SKM-1 treated with dmso at 0.1 percent for 144 hours (cell line): ENCODE data around the gene MEIKIN.
"Not testable (repeated sequence)": the region's sequence is repeated elsewhere in the genome, so short reads cannot be mapped to it uniquely, and the experiment has no call there.

Experiments
- DNase-seq: peaks from one replicate; lab custom pipeline; 2025; ENCODE audit not compliant: unreplicated experiment; lab: John Stamatoyannopoulos, UW

The MEIKIN gene

GRCh38 chr5:131914472-131914871 is 31.0 kb downstream of the MEIKIN start:
- DNase-seq = no peak

DNA sequence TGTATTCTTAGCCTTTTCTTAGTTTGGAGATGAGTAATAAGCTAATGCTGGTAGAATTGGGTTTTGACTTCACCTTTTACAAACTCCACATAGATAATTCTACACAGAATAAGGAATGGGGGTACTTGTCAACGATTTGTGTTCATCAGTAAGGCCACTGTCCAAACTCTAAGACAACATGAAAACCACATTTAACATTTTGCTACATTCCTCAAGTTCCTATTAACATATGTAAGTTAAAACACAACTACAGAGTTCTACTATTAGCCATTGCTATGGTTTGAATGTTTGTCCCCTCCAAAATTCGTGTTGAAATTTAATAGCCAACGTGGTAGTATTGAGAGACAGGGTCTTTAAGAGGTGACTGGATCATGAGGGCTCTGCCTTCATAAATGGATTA is 31.9 kb downstream of the MEIKIN start:
- DNase-seq = no peak

GRCh38 chr5:131906668-131907067 is 38.8 kb downstream of the MEIKIN start:
- DNase-seq = no peak

- DNase-seq = not testable (repeated sequence)
Measured at GRCh38 chr5:131902266-131902665, 43.2 kb downstream of the MEIKIN start.

DNA sequence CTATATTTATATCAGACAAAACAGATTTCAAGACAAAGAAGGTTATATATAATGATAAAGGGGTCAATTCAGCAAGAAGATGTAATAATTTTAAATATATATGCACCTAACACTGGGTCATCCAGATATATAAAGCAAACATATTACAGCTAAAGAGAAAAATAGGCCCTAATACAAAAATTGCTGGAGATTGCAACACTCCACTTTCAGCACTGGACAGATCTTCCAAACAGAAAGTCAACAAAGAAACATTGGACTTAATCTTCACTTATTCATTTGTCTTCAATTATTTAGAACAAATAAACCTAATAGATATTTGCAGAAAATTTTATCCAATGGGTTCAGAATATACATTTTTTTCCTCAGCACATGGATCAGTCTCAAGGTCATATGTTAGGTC is 45.8 kb downstream of the MEIKIN start:
- no peak for DNase-seq

DNA sequence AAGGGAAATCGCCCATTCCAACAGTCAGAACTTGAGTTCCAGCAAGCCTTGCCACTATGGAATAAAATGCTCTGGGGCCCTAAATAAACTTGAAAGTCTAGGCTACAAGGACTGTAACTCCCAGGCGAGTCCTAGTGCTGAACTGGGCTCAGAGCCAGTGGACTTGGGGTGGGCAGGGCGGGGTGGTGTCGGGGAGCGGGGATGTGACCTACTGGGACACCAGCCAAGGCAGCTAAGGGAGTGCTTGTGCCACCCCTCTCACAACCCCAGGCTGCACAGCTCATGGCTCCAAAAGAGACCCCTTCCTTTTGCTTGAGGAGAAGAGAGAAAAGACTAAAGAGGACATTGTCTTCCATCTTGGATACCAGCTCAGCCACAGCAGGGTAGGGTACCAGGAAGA is 61.5 kb downstream of the MEIKIN start:
- no peak for DNase-seq

- no peak for DNase-seq
Measured at GRCh38 chr5:131879705-131880104, 65.8 kb downstream of the MEIKIN start.

GRCh38 chr5:131877873-131878272 is 67.6 kb downstream of the MEIKIN start:
- DNase-seq = no peak

- DNase-seq = not testable (repeated sequence)
Measured at GRCh38 chr5:131871251-131871650, 74.2 kb downstream of the MEIKIN start.

- DNase-seq = no peak
Measured at GRCh38 chr5:131867524-131867923, 77.9 kb downstream of the MEIKIN start.

DNA sequence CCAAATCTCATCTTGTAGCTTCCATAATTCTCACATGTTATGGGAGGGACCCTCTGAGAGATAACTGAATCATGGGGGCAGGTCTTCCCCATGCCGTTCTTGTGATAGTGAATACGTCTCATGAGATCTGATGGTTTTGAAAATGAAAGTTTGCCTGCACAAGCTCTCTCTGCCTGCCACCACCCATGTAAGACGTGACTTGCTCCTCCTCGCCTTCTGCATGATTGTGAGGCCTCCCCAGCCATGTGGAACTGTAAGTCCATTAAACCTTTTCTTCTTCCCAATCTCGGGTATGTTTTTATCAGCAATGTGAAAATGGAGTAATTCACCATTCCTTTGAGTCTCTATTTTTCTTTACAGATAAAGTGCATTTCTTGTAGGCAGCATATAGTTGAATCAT is 81.8 kb downstream of the MEIKIN start:
- DNase-seq = no peak

GRCh38 chr5:131857388-131857787 is 88.1 kb downstream of the MEIKIN start:
- DNase-seq = no peak

GRCh38 chr5:131855452-131855851 is 90.0 kb downstream of the MEIKIN start:
- no peak for DNase-seq

- DNase-seq = no peak
Measured at GRCh38 chr5:131854134-131854533, 91.3 kb downstream of the MEIKIN start.

DNA sequence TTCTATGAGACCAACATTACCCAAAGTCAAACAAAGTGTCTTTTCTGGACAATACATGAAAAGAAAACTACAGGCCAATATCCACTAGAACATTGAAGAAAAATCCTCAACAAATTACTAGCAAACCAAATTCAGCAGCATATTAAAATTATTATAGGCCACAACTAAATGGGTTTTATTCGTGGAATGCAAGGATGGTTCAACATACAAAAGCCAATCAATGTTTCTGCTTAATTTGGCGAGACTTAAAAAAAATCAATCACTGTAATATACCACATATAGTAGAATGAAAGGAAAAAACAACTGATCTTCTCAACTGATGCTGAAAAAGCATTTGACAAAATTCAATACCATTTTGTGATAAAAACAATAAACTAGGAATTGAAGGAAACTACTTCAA is 96.8 kb downstream of the MEIKIN start:
- no peak for DNase-seq

- DNase-seq = no peak
Measured at GRCh38 chr5:131846536-131846935, 98.9 kb downstream of the MEIKIN start.

DNA sequence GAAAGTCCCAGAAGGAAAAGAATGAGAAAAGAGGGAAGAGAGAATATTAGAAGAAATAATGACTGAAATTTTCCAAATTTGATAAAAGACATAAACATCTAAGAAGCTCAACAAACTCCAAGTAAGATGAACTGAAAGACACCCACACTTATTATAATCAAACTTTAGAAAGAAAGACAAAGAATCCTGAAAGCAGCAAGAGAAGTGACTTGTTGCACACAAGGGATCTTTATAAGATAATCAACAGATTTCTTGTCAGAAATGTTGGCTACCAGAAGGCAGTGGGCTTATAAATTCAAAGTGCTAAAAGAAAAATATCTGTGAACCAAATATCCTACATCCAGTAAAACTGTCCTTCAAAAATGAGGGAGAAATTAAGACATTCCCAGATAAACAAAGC is 99.6 kb downstream of the MEIKIN start:
- DNase-seq = no peak

GRCh38 chr5:131842971-131843370 is 102.5 kb downstream of the MEIKIN start:
- not testable (repeated sequence) for DNase-seq

- not testable (repeated sequence) for DNase-seq
Measured at GRCh38 chr5:131832702-131833101, 112.8 kb downstream of the MEIKIN start.

- DNase-seq = no peak
Measured at GRCh38 chr5:131825404-131826013, 120.0 kb downstream of the MEIKIN start.

GRCh38 chr5:131824631-131825030 is 120.8 kb downstream of the MEIKIN start:
- DNase-seq = no peak

GRCh38 chr5:131821221-131821620 is 124.2 kb downstream of the MEIKIN start:
- no peak for DNase-seq

DNA sequence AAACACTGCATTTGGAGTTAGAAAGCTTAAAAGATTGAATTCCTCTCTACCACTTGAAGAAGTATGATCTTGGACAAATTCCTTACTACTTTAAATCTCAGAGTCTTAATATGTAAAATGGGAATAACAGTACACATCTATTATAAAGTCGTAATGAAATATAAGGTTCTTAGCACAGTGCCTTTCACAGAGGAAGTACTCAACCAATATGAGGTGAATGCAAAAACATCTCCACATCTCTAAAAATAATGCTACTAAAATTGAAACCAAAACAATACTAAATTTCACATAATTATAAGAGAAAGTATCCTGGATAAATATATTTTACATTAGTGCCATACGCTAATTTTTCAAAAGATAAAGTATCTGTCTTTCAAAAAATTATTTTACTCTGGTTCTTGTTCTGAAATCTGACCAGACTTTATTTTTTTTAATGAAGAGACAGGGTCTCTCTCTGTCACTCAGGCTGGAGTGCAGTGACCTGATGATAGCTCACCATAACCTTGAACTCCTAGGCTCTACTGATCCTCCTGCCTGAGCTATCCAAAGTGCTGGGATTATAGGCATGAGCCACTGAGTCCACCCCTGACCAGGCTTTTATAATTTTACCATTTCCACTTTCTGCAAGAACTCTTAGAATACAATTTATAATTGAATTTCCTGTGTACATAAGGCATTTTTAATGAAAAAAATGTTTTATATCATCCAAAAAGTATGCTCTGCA is 127.3 kb downstream of the MEIKIN start:
- no peak for DNase-seq
